ENCODE data around the gene MYEOV.

The MYEOV gene

GRCh38 chr11:69310351-69310750, 16.4 kb downstream of the MYEOV start:
- H3K27ac ChIP-seq (ENCODE audit: extremely low read depth, low read depth, low read length): no peak overlapping the region
- TF ChIP-seq, protein P1, sequence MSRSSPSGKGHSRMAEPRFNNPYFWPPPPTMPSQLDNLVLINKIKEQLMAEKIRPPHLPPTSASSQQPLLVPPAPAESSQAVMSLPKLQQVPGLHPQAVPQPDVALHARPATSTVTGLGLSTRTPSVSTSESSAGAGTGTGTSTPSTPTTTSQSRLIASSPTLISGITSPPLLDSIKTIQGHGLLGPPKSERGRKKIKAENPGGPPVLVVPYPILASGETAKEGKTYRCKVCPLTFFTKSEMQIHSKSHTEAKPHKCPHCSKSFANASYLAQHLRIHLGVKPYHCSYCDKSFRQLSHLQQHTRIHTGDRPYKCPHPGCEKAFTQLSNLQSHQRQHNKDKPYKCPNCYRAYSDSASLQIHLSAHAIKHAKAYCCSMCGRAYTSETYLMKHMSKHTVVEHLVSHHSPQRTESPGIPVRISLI (tag by site-specific recombination; IDR thresholded peaks at IDR 0.05): no peak
- TF ChIP-seq ZFP37 (tag by site-specific recombination; IDR thresholded peaks at IDR 0.05): no peak
- TF ChIP-seq ZNF776 (tag by site-specific recombination; IDR thresholded peaks at IDR 0.05; ENCODE audit: borderline replicate concordance): no peak
- CTCF ChIA-PET: no interaction called here
- no peaks in the 10 kb centered on the region for H3K4me1 ChIP-seq (ENCODE audit: control insufficient read depth, insufficient read depth, low read length)
- POLR2A ChIA-PET: interaction anchor here (0.6 kb wide), 1 partner anchor 8 kb away, joined by 4 read pairs; no protein-coding TSS in a partner anchor
- no peaks in the 10 kb centered on the region for H3K36me3 ChIP-seq (ENCODE audit: control insufficient read depth in 2 of 2, insufficient read depth in 1 of 2, low read length in 2 of 2)
- H3K4me3 ChIP-seq (ENCODE audit: low read depth, low read length): no peak overlapping the region
- no peaks in the 10 kb centered on the region for H3K9me3 ChIP-seq (ENCODE audit: control insufficient read depth, insufficient read depth, low read depth, low read length)

- Histone ChIP-seq H3K4me1 (ENCODE audit: control insufficient read depth, insufficient read depth, low read length) (no peaks in the 10 kb centered on the region), H3K4me3 (ENCODE audit: low read depth, low read length) (no peak overlapping the region), H3K36me3 (ENCODE audit: control insufficient read depth in 2 of 2, insufficient read depth in 1 of 2, low read length in 2 of 2) (no peaks in the 10 kb centered on the region), H3K9me3 (ENCODE audit: control insufficient read depth, insufficient read depth, low read depth, low read length) (no peaks in the 10 kb centered on the region), H3K27ac (ENCODE audit: extremely low read depth, low read depth, low read length) (no peak overlapping the region)
- POLR2A ChIA-PET: interaction anchor here (0.6 kb wide), 1 partner anchor 7 kb away, joined by 4 read pairs; no protein-coding TSS in a partner anchor
- TF ChIP-seq ZIC2 (tag by site-specific recombination; IDR thresholded peaks at IDR 0.05) (peak; percentile 59), KLF1 (tag by site-specific recombination; IDR thresholded peaks at IDR 0.05) (no peak), SCRT2 (tag by site-specific recombination; IDR thresholded peaks at IDR 0.05) (0 out of 2 replicates have a peak, but pooled peaks have one; percentile 25)
- CTCF ChIA-PET: interaction anchor here (1.2 kb wide), 1 partner anchor 18 kb away, joined by 3 read pairs; no protein-coding TSS in a partner anchor
These were observed 17.2 kb downstream of the MYEOV start for GRCh38 chr11:69310934-69311766.

GRCh38 chr11:69311767-69312385, 17.9 kb downstream of the MYEOV start:
- Histone ChIP-seq H3K4me3 (ENCODE audit: low read depth, low read length) (no peak overlapping the region), H3K27ac (ENCODE audit: extremely low read depth, low read depth, low read length) (no peak overlapping the region), H3K36me3 (ENCODE audit: control insufficient read depth in 2 of 2, insufficient read depth in 1 of 2, low read length in 2 of 2) (no peaks in the 10 kb centered on the region), H3K4me1 (ENCODE audit: control insufficient read depth, insufficient read depth, low read length) (no peaks in the 10 kb centered on the region), H3K9me3 (ENCODE audit: control insufficient read depth, insufficient read depth, low read depth, low read length) (no peaks in the 10 kb centered on the region)
- ChIA-PET CTCF (interaction anchor here (0.6 to 1.2 kb wide), 2 partner anchors 19 to 110 kb away, joined by 3 to 4 read pairs; no protein-coding TSS in a partner anchor), POLR2A (no interaction called here)
- no peak for TF ChIP-seq KLF8 (tag by site-specific recombination; IDR thresholded peaks at IDR 0.05)
- TF ChIP-seq ZNF639 (tag by site-specific recombination; IDR thresholded peaks at IDR 0.05): no peak
- TF ChIP-seq ZNF629 (tag by site-specific recombination; IDR thresholded peaks at IDR 0.05): no peak
- TF ChIP-seq SP2 (tag by site-specific recombination; IDR thresholded peaks at IDR 0.05): no peak
- no peak for TF ChIP-seq TSHZ1 (tag by site-specific recombination; IDR thresholded peaks at IDR 0.05; ENCODE audit: borderline replicate concordance)
- no peak for TF ChIP-seq ZSCAN5A (tag by site-specific recombination; IDR thresholded peaks at IDR 0.05)
- TF ChIP-seq, protein P2, sequence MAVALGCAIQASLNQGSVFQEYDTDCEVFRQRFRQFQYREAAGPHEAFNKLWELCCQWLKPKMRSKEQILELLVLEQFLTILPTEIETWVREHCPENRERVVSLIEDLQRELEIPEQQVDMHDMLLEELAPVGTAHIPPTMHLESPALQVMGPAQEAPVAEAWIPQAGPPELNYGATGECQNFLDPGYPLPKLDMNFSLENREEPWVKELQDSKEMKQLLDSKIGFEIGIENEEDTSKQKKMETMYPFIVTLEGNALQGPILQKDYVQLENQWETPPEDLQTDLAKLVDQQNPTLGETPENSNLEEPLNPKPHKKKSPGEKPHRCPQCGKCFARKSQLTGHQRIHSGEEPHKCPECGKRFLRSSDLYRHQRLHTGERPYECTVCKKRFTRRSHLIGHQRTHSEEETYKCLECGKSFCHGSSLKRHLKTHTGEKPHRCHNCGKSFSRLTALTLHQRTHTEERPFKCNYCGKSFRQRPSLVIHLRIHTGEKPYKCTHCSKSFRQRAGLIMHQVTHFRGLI (tag by site-specific recombination; IDR thresholded peaks at IDR 0.05): no peak
- TF ChIP-seq ZNF169 (tag by site-specific recombination; IDR thresholded peaks at IDR 0.05): no peak

All from HEK293 (cell line).